Measurements from ENCODE around the gene ATG7.
"Not testable (repeated sequence)": the region's sequence is repeated elsewhere in the genome, so short reads cannot be mapped to it uniquely, and the experiment has no call there.

ATG7 gene

GRCh38 chr3:11522398-11522715, 250.2 kb downstream of the ATG7 start:
- no peak for DNase-seq (ENCODE audit: extremely low spot score)
- POLR2A ChIA-PET: no interaction called here
- CTCF ChIA-PET: no interaction called here
- TF ChIP-seq CTCF (IDR thresholded peaks at IDR 0.05; ENCODE audit: control extremely low read depth, extremely low read depth, low read depth, missing control alignments): no peak

- ChIA-PET CTCF (no interaction called here), POLR2A (no interaction called here)
Observed at GRCh38 chr3:11522953-11523571, 250.9 kb downstream of the ATG7 start.

GRCh38 chr3:11523572-11524101, 251.4 kb downstream of the ATG7 start:
- CTCF ChIA-PET: no interaction called here
- DNase-seq (ENCODE audit: extremely low spot score): no peak
- no peak for TF ChIP-seq CTCF (IDR thresholded peaks at IDR 0.05; ENCODE audit: control extremely low read depth, extremely low read depth, low read depth, missing control alignments)
- POLR2A ChIA-PET: no interaction called here

More at GRCh38 chr3:11522953-11523571, 250.9 kb downstream of the ATG7 start:
- no peak for TF ChIP-seq CTCF (IDR thresholded peaks at IDR 0.05; ENCODE audit: control extremely low read depth, extremely low read depth, low read depth, missing control alignments)
- no peak for DNase-seq (ENCODE audit: extremely low spot score)

GRCh38 chr3:11526121-11526520, 253.9 kb downstream of the ATG7 start:
- CTCF ChIA-PET, POLR2A ChIA-PET: not testable (repeated sequence)

GRCh38 chr3:11529281-11529680, 257.1 kb downstream of the ATG7 start:
- TF ChIP-seq CTCF (IDR thresholded peaks at IDR 0.05; ENCODE audit: control extremely low read depth, extremely low read depth, low read depth, missing control alignments): no peak
- ChIA-PET CTCF (no interaction called here), POLR2A (no interaction called here)
- no peak for DNase-seq (ENCODE audit: extremely low spot score)

More at GRCh38 chr3:11526121-11526520, 253.9 kb downstream of the ATG7 start:
- not testable (repeated sequence) for DNase-seq (ENCODE audit: extremely low spot score)

- ChIA-PET CTCF (no interaction called here), POLR2A (no interaction called here)
- no peak for DNase-seq (ENCODE audit: extremely low spot score)
- no peak for TF ChIP-seq CTCF (IDR thresholded peaks at IDR 0.05; ENCODE audit: control extremely low read depth, extremely low read depth, low read depth, missing control alignments)
Observed at GRCh38 chr3:11530153-11530721, 258.0 kb downstream of the ATG7 start.

GRCh38 chr3:11532931-11533391, 260.8 kb downstream of the ATG7 start:
- no peak for TF ChIP-seq CTCF (IDR thresholded peaks at IDR 0.05; ENCODE audit: control extremely low read depth, extremely low read depth, low read depth, missing control alignments)
- POLR2A ChIA-PET: no interaction called here
- DNase-seq (ENCODE audit: extremely low spot score): no peak
- CTCF ChIA-PET: no interaction called here

All from GM10248 (cell line).